ENCODE results near the gene GNAO1. TPM values are rescaled to one million over a fixed set of nuclear protein-coding genes. Genes with fewer than 3 reads are reported as not detected.

Gene GNAO1
- total RNA-seq (2.7 and 3.3 TPM in 2 replicates), polyA plus RNA-seq (2.8 and 4.4 TPM in 2 replicates)

DNA sequence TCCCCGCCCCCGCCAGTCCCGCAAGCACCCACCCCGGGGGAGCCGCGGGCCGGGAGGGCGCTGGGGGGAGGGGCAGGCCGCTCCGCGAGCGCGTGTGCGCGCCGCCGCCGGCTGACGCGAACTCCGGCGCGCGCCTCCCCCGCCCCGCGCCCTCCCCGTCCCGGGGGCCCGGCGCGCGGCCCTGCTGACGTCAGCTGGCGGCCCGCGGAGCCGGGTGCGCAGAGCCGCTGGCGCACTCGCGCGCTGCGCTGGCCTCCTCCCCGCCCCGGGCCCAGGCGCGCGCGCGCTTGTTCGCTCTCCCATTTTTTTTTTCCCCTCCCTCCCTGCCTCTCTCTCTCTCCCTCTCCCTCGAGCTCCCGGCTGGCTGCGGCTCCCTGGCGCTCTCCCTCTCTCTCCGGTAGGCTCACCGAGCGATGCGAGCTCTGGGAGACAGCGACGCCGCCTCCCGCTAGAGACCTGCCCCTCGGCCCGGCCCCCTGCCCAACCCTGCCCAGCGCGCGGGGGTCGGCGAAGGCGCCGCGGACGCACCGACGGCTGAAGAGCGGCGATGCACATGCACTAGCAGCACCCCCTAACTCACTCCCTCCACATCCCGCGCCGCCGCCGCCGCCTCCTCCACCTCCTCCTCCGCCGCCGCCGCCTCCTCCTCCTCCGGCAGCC lies at the start of gene GNAO1:
GNAO1 (plus strand) TSS at position 334 of the 660 bp plus-strand sequence. CDS start 747 bp downstream, outside the sequence.
- Histone ChIP-seq H3K4me1 (ENCODE audit: low read depth) (no peaks in the 10 kb centered on the region), H3K36me3 (no peaks in the 10 kb centered on the region), H3K27ac (no peak within 1 kb of the TSS), H3K27me3 (peaks cover 72% of the 10 kb centered on the region), H3K9me3 (ENCODE audit: low read depth) (no peaks in the 10 kb centered on the region), H3K4me3 (peak within 1 kb of the TSS; percentile 54)
- peak; percentile 72 to 89 for DNase-seq (ENCODE audit: low read depth in 1 of 2, low spot score in 1 of 2)
- no peak for TF ChIP-seq CTCF (IDR thresholded peaks at IDR 0.05; ENCODE audit: low read depth, low read length)

- no peak overlapping the region for H3K27ac ChIP-seq
- TF ChIP-seq CTCF (IDR thresholded peaks at IDR 0.05; ENCODE audit: low read depth, low read length), result no peak
- H3K27me3 ChIP-seq, result no peaks in the 10 kb centered on the region
- no peak overlapping the region for H3K4me3 ChIP-seq
- no peaks in the 10 kb centered on the region for H3K36me3 ChIP-seq
- no peak for DNase-seq (ENCODE audit: low read depth in 1 of 2, low spot score in 1 of 2)
- H3K9me3 ChIP-seq (ENCODE audit: low read depth), result no peaks in the 10 kb centered on the region
- H3K4me1 ChIP-seq (ENCODE audit: low read depth), result no peaks in the 10 kb centered on the region
Measured at GRCh38 chr16:56143666-56144065, 47.6 kb upstream of the GNAO1 start.

DNA sequence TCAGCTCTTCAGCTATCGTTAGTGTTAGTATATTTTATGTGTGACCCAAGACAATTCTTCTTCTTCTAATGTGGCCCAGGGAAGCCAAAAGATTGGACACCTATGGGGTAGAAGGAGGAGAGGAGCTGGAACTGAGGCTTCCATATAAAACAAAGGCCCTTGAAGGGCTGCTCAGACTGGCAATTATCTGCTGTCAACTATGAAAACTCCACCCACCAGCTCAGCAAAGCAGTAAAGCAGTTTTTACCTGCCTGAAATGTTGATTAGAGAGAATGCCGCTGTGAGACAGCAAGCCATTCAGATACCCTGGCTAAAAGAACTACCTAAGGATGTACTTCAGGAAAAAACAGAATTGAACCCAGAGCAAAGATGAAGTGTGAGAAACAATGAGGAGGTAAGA lies 45.9 kb upstream of the GNAO1 start:
- H3K36me3 ChIP-seq, result no peaks in the 10 kb centered on the region
- H3K27ac ChIP-seq, result no peak overlapping the region
- TF ChIP-seq CTCF (IDR thresholded peaks at IDR 0.05; ENCODE audit: low read depth, low read length), result no peak
- no peaks in the 10 kb centered on the region for H3K27me3 ChIP-seq
- no peak for DNase-seq (ENCODE audit: low read depth in 1 of 2, low spot score in 1 of 2)
- no peak overlapping the region for H3K4me3 ChIP-seq
- H3K9me3 ChIP-seq (ENCODE audit: low read depth), result no peaks in the 10 kb centered on the region
- no peaks in the 10 kb centered on the region for H3K4me1 ChIP-seq (ENCODE audit: low read depth)

GRCh38 chr16:56151621-56152020 lies 39.7 kb upstream of the GNAO1 start:
- Histone ChIP-seq H3K9me3 (ENCODE audit: low read depth) (no peaks in the 10 kb centered on the region), H3K4me3 (no peak overlapping the region), H3K4me1 (ENCODE audit: low read depth) (no peaks in the 10 kb centered on the region), H3K36me3 (no peaks in the 10 kb centered on the region), H3K27me3 (no peaks in the 10 kb centered on the region), H3K27ac (no peak overlapping the region)
- no peak for DNase-seq (ENCODE audit: low read depth in 1 of 2, low spot score in 1 of 2)
- no peak for TF ChIP-seq CTCF (IDR thresholded peaks at IDR 0.05; ENCODE audit: low read depth, low read length)

GRCh38 chr16:56161658-56162057 lies 29.6 kb upstream of the GNAO1 start:
- Histone ChIP-seq H3K9me3 (ENCODE audit: low read depth) (no peaks in the 10 kb centered on the region), H3K27me3 (no peaks in the 10 kb centered on the region), H3K36me3 (no peaks in the 10 kb centered on the region), H3K4me3 (no peak overlapping the region), H3K27ac (no peak overlapping the region), H3K4me1 (ENCODE audit: low read depth) (peaks cover 18% of the 10 kb centered on the region)
- no peak for TF ChIP-seq CTCF (IDR thresholded peaks at IDR 0.05; ENCODE audit: low read depth, low read length)
- no peak for DNase-seq (ENCODE audit: low read depth in 1 of 2, low spot score in 1 of 2)

All from cardiac muscle cell (in vitro differentiated cells and primary cell).